ENCODE data around the gene GPAM.

The GPAM gene

DNA sequence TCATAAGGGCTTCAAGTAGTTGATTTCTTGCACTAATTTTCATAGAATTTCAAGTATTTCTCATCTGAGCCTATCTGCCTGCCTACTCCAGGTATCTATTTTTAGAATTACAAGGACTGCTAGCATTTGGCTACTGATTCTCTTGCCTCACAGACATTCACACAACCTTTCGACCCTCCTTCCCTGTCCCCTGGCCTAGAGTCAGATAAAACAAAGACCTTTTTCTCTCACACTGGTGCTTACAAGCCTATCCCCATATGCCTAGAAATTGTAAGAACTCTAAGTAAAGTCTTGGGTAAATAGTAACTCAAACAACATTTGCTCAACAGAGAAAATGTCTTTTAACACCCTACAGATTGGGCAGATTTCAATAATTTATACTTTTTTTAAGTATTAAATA lies 6.3 kb downstream of the GPAM start:
- DNase-seq = no peak

DNA sequence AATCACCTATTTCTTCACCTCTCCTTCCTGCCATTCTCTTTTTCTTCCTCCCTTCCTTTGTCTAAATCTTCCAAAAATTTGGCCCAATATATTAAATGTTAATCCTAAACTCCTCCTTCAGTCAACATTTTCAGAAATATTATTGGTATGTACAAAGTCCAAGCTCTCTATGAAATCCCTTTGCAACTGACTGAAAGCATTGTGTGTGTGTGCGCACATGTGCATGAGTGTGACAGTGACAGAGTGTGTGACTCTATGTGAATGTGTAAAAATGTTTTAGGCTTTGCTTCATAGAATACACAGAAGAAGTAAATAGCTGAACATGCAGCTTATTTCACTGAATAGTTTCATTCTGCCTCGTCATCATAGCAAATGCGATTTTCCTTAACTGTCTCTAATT lies 7.0 kb downstream of the GPAM start:
- DNase-seq = no peak

DNA sequence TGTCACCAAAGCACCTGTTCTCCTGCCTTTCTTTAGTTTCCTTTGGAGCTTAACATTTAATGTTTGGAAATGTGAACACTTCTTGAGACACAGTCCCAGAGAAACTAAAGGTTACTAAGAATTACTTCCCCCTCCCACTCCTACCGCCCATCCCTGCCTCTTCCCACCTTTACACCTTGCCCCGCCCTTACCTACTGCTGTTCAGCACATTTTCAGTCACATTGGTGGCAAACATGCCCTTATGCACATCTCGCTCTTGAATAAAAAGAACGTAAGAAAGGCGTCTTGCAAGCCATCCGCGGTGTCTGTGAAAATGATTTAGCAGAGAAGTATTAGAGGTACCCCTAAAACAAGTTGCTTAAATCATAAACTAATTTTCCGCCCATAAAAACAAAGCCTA lies 8.2 kb downstream of the GPAM start:
- no peak for DNase-seq

DNA sequence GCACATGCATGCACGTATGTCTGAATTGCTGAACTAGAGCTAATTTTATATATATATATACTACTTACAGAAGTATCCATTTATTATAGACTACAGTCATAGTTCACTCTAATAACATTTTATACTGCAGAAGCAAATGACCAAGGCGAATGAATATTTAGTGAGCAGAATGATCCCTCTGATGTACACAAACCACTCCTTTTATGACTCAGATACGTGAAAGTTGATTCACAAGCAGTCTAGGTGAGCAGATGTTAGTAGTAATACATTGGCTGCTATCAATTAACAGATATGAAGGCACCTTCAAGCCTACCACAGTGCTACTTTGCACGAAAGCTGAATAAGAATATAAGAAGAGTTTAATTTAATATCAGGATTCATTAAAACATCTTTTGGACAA lies 10.4 kb downstream of the GPAM start:
- DNase-seq = no peak

DNA sequence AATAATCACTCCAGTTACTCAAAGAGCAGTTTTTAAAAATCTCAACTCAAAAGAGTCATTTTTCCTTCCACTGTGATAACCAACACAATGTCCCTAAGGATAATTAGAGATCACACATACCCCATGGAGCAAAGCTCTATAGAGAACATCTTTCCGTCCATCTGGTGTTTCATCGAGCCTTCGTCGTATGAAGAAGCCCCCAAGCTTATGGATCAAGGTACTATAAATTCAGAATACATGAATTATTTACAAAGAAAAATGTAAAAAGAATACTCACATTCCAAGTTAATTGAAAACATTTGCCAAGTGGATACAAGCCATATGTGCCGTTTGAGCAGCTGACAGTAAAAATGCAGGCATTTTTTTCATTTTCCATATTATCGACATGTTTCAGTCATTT lies 14.8 kb downstream of the GPAM start:
- no peak for DNase-seq

DNA sequence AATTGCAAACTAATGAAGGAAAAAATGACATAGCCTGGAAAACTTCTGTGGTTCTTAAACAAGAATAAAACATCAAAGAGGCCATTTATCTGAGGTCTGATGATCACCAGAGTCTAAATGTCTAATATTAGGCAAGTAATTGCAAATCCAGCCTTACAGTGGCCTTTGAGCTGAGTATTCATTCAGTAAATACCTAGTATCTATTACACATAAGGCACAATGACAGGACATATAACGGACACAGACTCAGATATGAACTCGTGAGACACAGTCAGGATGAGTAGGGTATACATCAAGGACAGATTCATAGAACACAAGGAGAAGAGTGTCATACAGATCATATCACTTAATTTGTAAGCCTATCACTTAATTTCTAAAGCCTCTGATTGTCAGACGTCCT lies 16.8 kb downstream of the GPAM start:
- no peak for DNase-seq

DNA sequence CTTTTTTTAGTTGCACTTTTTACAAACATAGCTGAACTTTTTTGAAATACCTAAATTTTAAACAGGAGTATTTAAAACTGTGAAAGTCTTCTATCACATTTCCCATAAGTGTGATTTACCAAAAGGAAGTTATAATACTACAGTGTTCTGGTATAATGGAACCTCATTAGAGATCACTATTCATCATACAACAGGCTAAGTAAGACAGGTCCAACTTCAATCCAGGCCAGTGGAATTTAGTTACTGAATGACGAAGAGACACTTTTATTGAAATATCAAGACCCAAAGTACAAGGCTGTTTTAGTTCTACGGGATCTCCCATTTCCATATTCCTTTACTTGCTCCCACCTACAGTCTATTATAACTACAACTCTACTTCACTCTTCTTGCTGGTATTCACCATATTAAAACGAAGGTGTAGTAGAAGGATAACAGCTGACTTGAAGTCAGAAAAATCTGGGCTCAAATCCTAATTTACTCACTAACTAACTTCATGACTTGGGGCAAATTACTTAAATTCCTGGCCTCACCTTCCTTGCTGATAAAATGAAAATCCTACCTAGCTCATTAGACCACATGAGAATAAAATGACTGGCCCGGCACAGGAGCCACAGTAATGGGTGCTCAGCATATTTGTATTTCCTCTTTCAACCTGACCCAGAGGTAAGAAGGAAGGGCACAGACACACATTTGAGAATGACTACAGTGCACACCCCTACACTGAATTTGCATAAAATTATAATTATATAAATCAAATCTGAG lies 21.6 kb downstream of the GPAM start:
- no peak for DNase-seq

DNA sequence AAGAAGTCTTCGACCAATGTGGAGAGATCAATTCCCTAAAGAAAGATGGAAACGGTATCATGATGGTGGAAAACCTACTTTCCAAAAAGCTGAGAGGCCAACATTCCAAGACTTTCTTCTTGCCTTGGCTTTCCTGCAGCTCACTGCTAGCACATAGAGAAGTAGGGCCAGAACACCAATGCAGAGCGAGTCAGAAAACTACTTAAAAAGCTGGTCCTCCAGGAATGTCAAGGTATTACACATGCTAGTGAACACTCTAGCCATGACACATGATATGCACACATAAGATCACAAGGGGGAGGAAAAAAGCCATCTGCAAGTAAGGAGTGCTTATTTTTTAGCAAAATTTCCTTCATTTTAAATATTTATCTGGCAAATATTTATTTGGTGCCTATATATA lies 22.7 kb downstream of the GPAM start:
- DNase-seq = no peak

DNA sequence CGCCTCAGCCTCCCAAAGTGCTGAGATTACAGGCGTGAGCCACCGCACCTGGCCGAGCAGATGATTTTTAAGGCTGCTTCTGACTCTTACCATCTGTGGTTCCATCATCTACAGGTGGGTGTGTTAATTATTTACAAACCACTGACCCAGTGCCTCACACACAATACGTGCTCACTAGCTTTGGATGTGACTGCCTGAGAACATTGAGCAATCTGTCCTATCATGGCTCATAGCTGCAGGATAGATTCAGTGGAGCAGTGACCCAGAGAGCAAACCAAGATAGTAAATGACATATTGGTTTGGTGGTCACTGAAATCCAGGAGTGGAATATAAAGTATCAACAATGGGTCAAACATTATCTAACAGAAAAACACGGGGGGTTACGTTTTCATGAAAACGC lies 24.1 kb downstream of the GPAM start:
- DNase-seq = no peak

DNA sequence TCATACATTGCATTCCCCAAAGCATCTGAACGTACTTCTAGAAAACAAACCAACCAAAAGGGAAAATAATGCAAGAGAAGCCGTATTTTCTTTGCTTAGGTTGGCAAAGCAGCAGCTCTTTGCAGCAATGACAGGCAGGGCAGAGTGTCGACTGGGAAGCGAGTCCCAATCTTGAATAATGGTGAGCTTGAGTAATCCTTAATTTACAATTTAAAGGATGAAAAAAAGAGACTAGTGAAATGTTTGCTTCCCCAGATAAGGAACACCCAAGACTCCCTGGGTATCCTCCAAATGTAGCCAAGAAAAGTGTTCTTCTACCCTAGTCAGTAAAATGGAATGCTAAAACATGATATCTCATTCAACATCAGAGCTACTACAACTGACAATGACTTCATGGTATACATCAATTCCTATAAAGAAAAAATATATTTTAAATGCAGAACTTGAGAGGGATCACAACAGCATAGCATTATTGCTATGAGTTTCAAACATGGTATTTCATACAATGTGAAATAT lies 32.0 kb downstream of the GPAM start:
- DNase-seq = no peak

DNA sequence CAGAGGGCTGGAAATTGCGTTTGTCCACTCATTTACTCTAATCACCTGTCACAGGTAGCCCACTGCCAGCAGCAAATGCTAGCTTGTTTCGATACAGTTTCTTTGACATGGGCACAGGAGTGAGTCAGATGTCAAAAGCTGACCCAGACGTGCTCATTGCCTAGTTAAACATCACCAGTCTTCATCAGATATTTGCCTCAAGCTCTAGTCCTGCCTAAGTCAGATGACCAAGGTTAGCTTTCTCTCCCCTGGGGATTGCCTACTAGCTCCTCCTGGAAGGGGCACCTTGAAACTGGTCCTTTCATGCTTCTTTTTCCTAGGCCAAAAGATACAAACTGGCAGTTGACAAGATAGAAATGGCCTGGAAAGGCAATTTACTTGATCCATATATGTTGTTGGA lies 35.2 kb downstream of the GPAM start:
- no peak for DNase-seq

DNA sequence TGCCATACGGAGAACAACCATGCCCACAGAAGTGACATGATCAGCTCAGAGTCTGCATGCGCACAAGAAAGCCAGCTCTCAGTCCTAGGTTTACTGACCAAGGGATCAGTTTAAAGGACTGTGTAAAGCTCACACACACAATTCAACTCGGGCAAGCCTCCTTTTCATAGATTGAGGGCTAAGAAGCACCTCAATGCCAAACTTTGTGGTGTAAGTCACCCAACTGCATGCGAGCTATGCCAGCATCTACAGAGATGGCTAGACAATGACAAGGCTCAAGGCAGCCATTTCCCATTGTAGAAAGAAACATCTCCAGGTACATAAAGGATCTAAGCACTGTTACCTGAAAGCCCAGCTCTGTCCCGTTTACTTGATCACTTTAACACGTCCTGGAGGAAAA lies 36.8 kb downstream of the GPAM start:
- no peak for DNase-seq

DNA sequence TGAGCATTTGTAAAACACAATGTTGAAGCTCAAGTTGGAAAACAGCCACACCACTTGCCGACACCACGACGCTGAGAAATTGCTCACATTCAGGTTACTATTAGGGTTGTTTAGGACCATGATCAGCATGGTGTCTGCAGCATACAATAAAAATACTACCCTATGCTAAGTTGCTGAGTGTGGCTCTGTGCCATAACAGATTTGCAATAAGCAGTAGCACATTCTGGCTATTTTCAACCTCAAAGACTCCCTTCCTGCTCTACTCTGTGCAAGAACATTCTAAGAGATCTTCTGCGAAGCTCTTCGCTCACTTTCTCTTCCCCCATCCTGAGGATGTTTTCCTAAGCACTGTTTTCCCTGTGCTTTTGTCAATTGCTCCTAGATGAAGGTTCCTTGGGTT lies 38.3 kb downstream of the GPAM start:
- no peak for DNase-seq

DNA sequence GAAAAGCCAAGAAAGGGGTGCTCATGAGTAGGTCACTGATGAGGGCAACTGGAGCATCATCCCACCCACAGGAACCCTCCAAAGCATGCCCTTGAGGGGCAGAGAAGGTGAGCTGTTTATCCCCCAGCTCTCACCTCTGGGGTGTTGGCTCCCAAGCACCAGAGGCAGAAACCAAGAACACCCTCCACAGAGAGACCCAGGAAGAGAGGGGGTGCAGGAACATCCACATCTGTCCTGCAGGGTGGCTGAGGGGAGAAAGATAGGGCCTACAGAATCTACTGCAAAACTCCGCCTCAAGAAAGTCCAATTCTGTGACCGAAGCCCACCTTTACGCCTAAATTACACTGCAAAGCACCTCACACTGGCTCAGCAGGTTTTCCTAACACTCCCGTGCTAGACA lies 40.1 kb downstream of the GPAM start:
- DNase-seq = no peak

DNA sequence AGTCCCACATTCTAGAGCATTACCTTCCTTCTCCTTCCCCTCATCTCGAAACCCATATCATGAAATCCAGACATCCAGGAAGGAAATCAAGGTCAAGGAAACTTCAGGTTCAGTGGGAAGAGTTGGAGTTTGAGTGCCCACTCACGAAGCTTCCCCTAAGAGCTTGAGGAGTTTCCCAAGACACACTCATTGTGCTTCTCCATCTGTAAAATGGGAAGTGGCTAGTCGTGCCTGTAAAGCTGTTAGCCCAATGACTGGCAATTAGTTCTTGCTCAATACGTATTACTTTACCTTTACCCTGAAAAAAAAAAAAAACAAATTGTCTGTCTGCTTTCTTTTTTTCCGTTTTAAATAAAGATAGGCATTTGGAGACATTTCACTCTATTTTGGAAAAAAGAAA lies 42.3 kb downstream of the GPAM start:
- no peak for DNase-seq

DNA sequence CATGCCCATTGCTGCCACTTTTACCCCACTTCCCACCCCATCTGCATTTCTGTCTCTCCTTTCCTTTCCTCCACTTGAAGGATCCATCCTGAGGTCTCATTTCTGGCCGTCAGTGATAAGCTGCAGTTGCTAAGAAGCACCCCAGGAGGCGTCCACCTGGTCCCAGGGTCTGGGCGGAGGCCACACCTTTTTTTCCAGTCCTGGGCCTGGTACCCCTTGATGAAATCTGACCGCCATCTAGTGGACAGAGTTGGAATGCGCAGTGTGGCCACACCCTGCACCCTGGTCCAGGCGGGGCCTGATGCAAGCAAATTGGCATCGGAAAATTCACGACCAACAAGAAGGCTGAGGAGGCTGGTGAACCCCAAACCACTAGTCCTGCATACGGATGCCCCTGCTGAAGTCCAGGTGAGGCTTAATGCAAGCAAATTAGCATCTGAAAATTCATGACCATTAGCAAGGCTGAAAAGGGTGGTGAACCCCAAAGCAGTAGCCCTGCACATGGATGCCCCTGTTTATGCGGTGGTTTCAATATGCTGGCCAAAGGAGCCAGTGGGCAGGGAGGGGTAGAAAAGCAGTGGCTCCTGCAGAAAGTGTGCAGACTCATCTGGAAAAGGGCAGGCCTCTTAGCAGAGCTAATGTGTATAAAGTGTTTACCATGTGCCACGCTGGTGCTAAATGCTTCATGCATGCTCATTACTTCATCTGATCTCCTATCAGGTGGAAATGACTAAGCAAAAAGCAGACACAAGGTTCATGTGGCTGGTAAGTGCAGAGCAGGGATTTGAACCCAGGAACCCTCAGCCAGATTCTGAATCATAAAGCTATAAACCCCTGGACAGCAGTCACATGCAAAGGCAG lies 43.2 kb downstream of the GPAM start:
- DNase-seq = peak; percentile 75

DNA sequence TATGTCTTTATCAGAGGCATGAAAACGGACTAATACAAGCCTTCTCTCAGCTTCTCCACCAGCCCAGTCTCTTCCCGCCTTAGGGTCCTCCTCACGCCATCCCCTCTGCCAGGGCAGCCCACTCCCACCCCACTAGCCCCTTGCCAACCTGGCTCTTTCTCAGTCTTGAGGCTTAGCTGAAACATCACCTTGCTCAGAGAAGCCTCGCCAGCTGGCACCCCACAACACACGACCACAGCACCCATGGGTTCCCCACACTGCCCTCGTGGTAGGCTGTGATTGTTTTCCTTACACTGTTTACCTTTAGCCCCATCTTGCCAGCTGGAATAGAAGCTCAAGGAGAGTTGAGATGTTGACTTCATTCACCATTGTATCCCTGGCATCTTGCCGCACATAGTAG lies 44.4 kb downstream of the GPAM start:
- DNase-seq = no peak

DNA sequence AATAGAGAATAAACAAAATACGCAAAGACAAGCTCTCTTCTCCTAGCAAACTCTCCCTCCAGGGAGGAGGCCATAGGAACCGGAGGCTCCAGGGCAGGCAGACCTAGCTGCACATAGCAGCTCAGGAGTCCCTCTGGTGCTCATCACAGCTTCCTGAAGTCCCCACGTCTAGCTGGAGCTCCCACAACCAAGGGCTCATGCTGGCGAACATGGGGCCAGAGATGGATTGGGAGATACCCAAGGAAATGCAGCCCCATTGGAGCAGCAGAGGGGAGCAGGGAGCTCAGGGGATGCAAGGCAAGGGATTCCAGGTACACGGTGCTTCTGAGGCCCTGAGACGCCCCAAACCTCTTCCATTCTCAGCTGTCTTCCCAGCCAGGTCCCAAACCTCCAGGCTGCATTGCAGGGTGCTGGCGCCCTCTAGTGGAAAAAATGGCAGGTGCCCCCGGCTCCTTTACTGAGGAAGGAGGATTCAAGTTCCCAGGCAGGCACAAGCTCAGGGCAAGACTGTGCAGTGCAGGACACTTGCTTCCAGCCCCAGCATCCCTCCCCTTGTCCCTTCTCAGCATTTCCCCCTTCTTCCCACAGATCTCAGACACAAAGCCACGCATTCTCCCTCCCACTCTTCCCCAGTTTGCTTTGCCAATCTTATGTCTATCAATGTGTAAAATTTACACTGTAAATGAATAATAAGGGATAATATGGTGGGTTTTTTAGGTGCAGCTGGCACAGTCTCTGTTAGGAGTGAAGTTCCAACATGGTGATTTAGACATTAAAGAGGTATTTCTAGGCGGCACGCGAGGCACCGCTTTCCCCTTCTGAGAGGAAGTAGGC lies 46.2 kb downstream of the GPAM start:
- peak; percentile 66 for DNase-seq

DNA sequence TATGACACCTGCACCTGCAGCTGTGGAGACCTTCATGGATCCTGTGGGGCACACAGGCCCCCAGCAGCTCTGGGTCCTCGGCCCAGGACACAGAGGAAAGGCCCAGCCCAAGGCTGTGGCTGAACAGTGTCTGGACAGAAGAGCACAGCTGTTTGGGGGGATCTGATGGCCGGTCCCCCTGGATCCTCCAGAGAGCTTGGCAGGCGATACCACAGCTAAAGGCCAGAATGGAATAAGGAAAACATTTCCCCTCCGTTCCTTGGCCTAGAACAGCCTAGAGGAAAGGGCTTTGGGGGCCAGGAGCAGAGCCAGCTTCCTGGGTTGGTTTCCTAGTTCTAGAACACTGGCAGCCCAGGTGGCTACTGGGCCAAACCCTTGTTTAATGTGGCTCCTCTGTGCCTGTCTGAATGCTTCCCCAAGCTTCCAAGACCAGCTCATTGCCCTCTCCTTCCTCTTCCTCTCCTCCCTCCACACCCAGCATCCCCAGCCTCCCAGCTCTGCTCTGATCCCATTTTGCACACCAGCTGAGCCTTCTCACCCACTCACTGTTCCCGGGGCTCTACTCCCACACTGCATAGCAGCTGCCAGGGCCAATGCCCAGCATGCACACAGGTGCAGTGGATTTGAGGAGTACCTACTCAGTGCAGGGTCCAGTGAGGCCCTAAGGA lies 46.9 kb downstream of the GPAM start:
- no peak for DNase-seq

DNA sequence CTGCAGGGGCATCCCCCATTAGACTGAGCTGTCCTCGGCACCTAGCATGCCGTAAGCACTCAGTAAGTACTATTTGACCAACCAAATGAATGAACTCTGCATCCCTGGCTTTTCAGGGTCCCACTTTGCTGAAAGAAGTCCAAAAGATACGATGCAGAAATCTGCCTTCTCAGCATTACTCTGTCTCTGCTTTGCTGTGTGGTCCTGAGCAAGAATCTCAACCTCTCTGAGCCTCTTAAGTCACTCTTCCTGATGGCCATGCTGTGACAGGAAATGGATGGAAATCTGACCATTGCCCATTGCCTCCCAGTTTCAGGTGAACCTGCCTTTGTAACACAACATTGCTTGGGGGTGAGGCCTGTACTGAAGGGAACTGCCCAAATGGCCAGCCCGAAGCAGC lies 48.0 kb downstream of the GPAM start:
- DNase-seq = no peak

DNA sequence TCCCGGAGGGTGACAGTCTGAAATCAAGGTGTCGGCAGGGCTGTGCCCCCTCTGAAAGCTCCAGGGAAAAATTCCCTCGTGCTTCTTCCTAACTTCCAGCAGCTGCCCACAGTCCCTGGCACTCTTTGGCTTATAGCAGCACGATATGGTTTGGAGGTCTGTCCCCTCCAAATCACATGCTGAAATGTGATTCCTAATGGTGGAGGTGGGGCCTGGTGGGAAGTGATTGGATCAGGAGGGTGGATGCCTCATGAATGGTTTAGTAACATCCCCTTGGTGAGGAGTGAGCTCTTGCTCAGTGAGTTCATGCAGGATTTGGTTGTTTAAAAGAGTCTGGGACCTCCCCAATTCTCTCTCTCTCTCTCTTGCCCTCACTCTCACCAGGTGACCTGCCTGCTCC lies 51.1 kb downstream of the GPAM start:
- no peak for DNase-seq

DNA sequence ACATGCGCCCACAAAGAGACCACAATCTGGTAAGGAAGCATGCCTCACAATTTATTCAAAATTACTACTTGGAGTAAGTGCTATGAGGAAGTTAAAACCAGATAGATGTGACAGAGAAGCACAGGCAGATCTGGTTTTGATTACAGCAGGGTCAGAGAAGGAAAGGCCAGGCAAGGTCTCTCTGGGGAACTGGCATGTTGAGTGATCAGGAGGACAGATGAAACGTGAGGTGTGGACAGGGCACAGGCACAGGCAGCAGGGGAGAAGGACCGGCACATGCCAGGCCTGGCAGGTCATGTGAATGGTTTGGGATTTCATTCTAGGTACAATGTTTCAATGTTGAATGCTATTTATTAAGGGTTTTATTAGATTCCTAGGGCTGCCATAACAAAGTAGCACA lies 51.6 kb downstream of the GPAM start:
- DNase-seq = no peak

DNA sequence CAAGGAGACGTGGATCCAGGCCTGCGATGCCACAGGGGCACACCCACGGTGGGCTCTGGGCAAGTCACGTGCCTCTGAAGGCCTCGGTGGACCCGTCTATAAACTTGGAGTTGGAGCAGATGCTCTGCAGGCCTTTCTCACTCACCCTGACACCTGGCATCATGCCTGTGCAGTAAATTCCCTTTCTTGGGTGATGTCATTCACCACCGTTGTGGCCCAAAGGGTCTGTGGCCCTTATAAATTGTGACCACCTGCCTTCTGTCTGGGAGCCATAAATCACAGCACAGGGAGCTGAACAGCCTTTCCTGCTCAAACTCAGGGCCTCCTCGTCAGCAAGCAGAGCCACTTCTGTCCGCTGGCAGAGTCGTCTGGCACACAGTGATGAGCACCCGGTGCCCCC lies 52.2 kb downstream of the GPAM start:
- DNase-seq = no peak

Data from stimulated activated CD4-positive, alpha-beta T cell treated with anti-CD3 and anti-CD28 coated beads, Interleukin-1b, Interleukin-23, amount 100 ng/mL, for 48 hours (primary cell).